CD4-positive, alpha-beta T cell treated with Interleukin-2 at 100 ng/mL for 4 hours (primary cell): Measurements from ENCODE around the gene EXD3.
A peak's percentile ranks its signal among the peaks of the same experiment; 100 is the strongest.

Source experiments
- DNase-seq: peaks from one replicate; pipeline ENCODE4 v3.0.0-alpha.2; 2020; ENCODE audit warnings: low spot score

EXD3 gene

GRCh38 chr9:137317718-137318511 is 105.0 kb downstream of the EXD3 start:
- DNase-seq = no peak

DNA sequence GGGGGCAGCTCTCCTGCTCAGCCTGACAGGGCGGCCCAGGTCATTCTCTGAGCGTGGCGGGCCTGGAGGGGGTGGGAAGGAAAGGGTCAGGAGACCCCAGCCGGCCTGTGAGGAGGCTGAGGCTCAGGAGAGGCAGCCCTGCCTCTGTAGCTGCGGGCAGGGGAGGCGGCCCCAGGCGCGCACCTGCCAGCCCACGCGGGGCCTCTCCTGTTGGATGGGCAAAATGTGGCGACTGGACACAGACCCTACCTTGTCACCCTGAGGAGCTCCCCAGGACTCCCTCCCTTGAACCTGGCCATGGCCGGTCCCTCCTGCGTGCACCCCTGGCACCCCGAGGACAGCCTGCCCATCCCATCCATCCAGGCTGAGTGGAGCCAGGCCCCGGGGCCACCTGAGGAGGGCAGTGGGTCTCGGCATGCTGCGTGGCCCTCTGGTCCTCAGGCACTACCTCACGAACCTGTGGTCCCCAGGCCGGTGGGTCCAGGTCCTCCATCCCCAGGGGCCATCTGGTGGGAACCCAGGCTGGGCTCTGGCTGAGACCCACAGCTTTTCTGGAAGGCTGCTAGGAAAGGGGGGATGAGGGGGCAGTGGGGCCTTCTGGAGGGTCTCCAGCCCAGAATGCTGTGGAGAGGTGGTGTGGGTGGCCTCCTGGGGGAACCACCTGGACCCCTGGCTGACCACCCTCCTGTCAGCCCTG is 105.8 kb downstream of the EXD3 start:
- DNase-seq = no peak

DNA sequence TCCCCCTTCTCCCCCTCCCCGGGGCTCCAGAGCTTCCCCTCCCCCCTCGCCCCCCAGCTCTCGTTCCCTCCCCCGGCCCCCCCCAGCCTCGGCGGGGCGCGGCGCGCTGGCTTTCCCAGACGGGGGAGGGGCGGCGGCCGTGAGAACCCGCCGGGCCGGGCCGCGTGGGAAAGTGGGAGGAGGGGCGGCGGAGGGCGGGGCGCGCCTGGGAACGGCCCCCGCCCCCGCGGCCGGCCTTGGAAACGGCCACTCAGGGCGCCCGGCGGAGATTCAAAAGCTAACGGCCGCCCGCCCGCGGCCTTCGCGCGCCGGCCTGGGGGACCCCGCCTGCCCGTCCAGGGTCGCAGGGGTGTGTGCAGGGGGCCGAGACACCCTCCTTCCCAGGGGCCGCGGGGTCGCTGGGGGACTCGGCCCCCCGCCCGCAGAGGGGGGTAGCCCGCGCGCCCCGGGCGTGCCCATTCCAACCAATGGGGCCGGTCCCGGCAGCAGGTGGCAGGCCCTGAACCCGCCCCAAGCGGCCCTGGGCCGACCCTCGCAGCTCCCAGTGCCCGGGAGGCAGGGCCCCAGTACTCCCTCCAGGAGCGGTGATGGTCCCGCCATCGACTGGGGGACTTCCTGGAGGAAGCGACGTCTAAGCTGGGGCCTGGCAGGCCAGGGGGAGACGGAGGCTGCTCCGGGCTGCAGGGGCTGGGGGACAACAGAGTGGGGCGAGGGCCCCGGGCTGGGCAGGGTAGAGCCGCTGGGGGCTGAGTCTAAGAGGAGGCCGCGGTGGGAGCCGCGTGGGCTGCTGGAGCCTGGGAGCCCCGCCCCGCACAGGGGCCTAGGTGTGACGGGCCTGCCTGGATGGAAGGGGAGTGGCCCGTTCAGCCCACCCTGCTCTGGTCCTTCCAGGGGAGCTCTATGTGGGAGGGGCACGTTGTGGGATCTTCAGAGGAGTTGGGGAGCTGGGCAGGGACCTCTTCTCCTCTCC is 106.7 kb downstream of the EXD3 start:
- no peak for DNase-seq

GRCh38 chr9:137315581-137316011 is 107.4 kb downstream of the EXD3 start:
- no peak for DNase-seq

DNA sequence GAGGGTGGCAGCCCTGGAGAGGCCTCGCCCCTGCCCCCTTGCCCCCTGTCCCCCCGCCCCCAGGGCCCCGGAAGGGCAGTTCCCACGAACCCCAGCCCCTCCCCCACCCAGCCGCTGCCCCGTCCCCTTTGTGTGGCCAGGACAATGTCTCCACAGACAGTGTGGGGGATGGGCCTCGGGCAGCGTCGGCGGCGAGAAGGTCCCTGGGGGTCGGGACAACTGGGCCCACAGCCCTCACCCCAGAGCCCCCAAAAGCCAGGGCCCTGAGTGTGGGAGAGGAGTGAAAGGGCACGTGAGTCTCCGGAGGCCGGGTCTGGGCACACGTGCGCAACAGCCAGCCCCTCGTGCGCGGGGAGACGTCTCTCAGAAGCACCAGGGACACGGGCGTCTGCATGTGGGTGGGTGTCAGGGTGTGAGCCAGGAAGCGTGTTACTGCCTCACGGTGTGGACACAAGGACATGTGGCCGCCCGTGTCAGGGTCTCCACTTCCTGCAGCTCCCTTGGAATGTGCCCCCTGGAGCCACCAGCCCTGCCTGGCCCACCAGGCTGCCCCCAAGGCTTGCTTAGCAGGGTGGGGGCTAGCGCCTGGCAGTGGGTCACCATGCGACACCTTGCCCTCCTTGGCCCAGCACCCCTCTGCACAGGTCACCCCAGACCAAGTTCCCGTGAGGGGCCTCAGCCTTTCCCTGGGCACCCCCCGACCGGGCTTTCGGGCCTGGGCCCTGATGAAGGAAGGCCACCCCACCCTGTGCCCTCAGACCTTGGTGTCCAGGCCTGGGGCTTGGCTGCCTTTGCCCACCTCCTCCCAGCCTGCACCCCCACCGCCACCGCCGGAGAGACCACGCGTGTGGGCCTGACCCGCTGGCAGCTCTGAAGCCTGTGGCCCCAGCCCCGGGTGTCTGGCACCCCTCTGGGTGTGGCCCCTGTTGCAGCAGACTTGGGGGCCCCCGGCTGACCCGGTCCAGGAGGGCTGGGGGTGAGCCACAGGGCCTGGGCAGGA is 108.1 kb downstream of the EXD3 start:
- DNase-seq = no peak

DNA sequence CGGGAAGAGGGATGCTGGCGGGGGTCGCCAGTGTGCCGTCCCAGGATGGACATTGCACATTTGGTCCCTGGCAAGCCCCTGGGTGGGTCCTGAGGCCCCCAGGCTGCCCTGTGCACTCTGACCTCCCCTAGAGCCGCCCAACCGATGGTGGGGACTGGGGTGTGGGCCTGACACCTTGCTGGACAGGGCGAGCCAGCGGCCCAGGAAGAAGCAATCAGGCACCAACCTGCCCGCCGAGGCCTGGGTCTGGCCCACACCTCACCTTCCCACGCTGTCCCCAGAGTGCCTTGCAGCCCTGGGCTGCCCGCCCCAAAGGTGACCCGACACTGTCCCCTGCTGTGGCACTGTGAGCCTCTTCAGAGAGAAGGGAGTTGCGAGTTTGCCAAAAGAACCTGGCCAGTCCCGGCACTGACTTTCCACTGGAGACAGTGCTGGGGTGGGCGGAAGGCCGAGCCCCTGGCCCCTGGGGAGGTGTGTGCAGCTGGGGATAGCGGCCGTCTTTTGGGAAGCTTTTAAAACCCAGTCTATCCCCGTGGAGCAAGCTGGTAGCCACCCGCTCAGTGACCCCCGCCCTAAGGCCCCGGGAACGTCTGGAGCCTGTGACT is 108.9 kb downstream of the EXD3 start:
- no peak for DNase-seq

GRCh38 chr9:137313326-137313936 is 109.5 kb downstream of the EXD3 start:
- no peak for DNase-seq

GRCh38 chr9:137312852-137313325 is 110.1 kb downstream of the EXD3 start:
- no peak for DNase-seq

- no peak for DNase-seq
Measured at GRCh38 chr9:137311986-137312851, 110.7 kb downstream of the EXD3 start.

DNA sequence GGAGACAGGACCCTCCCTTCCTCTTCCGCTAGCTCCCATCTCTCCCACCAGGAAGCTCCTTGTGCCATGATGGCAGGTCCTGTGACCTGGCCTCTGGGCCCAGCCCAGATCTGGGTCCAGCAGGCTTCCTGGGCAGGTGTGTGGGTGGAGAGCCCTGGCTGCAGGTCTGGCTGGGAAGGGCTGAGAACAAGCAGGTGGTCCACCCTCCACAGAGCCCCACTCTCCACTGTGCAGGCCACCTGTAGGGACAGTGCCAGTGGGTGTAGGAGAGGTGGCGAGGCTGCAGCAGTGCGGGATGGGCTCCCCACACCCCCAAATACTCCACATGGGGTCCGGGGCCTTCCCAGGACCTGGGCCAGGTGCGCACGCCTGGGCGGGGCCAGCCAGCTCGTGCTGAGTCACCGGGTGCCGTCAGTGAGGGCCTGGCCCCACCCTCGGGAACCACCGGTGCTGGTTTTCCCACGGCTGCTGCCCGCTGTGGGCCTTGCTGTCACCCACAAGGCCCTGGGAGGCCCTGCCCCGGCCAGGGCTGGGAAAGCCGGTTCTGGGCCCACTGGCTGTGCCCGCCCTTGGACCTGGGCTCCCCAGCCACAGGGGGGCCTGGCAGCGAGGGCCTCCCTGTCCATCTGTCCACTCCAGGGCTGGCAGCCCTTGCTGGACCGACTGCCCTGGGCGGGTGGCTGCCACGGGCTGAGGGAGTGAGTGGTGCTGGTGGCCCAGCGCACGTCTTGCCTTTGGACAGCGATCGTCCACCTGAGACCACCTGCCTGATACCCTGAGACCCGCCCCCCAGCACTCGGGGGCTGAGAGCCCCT is 111.6 kb downstream of the EXD3 start:
- peak; percentile 32 for DNase-seq

DNA sequence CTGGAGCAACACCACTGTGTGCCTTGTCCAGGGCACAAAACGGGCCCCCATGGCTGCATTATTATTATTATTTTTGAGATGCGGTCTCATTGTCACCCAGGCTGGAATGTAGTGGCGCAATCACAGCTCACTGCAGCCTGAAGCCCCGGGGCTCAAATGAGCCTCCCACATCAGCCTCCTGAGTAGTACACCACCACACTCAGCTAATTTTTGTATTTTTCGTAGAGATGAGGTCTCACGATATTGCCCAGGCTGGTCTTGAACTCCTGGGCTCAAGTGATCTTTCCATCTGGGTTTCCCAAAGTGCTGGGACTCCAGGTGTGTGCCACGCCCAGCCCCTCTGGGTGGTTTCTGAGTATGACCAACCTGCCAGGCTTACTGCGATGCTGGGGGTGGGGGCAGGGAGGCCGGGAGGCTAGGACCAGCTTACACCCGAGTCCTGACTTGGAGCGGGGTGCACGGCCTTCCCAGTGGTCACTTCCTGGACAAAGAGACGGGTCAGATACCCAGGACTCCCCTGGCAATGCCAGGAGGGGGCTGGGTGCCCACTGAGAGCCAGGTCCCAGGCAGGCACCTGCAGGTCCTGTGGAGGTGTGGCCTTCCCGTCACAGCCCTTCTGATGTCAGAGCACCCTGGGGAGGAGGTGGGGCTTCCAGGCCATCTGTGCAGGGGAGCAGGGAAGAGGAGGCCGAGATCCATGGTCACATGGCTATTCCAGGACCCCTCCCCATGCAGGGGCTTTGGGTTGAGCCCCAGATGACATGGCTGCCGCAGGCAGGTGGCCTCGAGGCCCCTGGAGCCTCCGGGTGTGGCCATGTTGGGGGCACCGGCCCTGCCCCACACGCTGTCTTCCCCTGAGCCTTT is 112.5 kb downstream of the EXD3 start:
- DNase-seq = no peak

DNA sequence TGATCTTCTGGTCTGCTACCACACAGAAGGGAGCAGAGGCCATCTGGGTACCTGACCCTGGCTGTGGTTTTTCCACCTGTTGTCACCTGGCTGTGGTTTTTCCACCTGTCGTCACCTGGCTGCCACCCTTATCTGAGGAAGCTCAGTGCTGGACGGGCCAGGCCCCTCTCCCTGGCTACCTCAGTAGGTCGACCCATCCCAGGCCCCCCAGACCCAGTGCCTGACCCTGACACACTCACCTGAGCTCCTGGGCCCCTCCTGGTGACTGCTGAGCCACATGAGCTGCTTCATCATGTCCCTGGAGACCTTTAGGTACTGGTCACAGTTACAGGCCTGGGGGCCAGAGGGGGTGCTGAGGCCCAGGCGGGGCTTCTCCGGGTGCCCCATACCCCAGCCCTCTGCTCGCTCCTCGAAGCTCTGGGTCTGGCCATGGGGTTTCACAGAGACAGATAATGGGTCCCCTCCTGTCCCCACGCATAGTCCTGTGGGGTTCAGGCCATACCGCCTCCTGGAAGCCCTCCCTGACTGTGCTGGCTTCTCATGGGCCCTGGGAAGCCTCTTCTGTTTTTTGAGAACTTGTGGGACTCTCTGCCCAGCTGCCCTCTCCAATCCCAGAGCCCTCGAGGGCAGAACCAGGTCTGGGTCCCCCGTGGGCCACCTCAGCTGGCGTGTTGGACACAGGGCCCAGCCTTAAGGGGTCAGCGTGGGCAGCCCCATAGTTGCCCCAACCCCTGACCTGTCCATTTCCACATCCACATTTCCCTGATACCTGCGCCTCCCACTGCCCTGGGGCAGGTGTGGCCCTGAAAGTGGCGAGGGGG is 113.4 kb downstream of the EXD3 start:
- no peak for DNase-seq

- no peak for DNase-seq
Measured at GRCh38 chr9:137308057-137308619, 114.8 kb downstream of the EXD3 start.

GRCh38 chr9:137307255-137308056 is 115.5 kb downstream of the EXD3 start:
- no peak for DNase-seq

DNA sequence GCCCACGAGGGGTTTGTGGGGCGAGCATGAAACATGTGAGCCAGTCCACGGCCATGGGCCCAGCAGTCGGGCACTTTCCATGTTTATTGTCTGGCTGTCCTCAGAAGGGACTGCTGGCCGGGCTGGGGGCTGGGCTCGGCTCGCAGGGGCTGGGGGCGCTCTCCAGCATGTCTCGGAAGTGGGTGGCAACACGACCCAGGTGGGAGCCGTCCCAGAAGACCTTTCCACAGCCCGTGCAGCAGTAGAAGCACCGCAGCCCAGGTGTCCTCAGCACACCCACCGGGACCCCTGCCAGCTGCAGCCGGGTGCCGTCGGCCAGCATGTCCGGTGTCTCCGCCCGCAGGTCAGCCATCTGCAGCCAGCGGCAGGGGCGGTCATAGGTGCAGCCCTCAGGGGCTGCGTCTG is 116.1 kb downstream of the EXD3 start:
- DNase-seq = no peak
